SW 1271 (cell line): ENCODE results near the gene GBF1.
"Not testable (repeated sequence)": the region's sequence is repeated elsewhere in the genome, so short reads cannot be mapped to it uniquely, and the experiment has no call there.

Experiments
- DNase-seq, 2 experiments: peaks; one replicate each; lab custom pipeline; 2025; lab: John Stamatoyannopoulos, UW

GBF1 gene

DNA sequence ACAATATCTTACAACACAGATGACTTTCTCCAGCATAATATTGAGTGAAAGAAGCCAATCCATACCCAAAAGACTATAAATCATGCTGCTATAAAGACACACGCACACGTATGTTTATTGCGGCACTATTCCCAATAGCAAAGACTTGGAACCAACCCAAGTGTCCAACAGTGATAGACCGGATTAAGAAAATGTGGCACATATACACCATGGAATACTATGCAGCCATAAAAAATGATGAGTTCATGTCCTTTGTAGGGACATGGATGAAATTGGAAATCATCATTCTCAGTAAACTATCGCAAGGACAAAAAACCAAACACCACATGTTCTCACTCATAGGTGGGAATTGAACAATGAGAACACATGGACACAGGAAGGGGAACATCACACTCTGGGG is 63.0 kb downstream of the GBF1 start:
- not testable (repeated sequence) for DNase-seq

DNA sequence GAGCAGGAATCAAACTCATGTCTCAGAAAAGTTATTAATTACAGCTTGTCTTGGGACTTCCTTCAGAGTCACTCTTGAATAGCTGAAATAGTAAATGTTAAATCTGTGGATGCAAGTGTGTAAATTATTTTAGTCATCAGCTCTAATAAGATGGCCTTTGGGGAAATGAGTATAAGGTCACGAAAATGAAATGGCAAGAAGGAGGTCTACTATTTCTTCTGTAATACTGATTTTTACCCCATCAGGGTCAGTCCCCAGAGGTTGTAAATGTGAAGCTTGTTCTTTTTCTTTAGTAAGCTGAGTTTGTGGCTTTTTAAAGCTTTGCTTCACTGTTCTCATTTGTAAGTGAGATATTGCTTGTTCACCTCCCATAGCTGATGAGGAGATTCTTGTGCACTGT is 63.9 kb downstream of the GBF1 start:
- no peak for DNase-seq

DNA sequence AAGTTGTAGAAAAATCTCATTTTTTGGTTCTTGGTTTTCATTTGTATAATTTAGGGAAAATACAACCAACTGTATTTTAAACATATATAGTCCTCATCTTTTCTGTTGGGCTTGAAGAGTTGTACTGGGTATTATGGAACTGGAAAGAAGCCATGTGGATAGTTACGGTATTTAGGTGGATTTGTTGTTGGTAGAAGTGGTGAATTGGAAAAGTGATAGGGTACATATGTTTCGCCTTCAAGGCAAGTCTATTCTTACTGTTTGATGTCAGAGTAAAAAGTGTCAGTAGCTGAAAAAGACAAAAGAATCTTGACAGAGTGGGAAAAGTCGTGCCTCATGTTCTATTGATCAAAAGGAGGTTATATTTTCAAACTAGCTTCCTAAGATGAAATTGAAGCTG is 64.6 kb downstream of the GBF1 start:
- DNase-seq = no peak

DNA sequence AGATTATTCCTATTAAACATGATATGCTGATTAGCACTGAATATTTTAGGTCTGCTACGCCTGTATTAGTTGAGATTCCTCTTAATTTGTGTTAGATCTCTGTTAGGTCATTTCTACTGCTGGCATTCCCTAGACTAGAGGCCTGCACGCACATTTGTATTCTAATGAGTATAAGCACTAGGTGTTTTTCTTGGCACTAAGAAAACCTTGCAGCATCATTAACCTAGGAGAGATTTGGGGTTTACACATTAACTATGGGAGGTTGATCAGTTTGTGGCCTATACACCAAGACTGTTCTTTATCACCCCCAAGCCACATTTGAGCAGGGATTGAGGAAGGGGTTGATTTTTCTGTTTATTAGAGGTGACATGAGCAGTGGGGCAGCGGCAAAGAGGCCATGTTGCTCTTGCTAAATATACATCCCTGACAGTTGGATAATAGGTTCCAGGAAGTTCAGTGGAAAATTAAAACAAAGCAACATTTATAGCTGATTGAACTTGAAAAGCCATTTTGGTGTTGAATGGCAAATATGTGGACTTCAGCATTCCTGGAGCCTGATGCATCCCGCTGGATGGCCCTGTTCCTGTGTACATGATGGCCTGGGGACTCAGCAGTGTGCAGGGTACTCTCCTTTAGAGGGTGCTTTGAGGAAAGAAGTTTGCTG is 65.2 kb downstream of the GBF1 start:
- DNase-seq = peak in 1 of 2 experiments; percentile 12

DNA sequence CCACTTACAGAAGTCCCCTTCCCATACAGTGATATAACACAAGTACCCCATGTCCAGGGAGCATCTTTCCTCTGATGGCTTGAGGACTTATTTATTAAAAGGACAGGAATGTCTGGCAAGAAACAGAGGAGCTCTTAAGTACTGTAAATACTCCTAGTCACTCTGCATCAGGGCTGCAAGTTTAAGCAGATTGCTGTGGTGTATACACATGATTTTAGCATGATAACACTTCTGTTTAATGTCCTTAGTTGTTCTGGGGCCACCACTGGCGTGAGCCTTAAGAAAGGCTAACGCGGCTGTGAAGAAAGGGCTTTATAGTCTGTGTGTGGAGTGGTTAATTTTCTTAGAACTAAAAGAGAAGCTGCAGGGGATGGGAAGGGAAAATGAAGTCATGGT is 65.7 kb downstream of the GBF1 start:
- no peak for DNase-seq

DNA sequence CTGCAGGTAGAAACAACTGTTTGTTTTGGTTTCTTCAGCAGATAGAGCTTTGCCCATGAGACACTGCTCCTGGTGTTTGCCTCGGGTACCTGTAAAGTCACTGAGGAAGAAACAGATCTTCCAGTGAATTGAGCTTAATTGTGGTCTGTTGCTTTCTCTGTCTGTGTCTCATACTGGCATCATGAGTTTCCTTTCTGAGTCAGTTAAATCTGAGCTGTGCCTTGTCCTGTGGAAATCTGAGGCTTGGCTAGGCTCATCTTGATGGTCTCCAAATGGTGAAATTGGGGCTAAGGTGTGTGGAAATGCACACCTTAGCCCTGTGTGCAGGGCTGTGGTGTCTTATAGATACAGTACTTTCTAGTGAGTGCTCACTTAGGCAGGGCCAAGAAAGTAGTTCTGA is 67.4 kb downstream of the GBF1 start:
- no peak for DNase-seq

DNA sequence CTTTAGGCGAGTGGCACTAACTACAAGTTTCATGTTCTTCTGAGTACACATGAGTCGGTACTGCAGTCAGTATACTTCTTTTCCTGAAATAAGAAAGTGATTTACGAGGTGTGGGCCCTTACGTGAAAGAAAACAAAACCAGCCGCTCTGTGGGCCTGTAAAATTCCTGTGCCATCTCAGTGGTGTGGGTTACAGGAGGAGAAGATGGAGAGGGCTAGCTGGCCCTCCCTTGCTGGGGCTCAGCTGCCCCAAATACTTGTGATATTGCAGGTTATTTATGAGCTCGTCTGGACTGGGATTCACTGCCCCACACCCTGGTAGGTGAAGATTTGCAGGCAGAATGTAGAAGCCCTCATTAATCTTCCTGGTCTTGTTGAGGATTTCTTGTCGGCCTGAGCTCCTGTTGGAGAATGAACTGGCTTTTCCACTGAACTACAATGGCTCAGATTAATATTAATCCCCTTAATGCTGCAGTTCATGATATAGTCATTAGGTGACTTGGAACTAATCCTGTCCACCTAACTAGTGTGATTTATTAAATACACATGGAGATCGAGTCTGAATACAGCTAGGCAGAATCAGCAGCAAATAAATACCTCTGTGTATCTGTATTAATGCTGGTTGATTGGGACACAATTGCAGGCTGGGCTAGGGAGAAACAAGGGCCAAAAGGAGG is 68.0 kb downstream of the GBF1 start:
- DNase-seq = no peak

DNA sequence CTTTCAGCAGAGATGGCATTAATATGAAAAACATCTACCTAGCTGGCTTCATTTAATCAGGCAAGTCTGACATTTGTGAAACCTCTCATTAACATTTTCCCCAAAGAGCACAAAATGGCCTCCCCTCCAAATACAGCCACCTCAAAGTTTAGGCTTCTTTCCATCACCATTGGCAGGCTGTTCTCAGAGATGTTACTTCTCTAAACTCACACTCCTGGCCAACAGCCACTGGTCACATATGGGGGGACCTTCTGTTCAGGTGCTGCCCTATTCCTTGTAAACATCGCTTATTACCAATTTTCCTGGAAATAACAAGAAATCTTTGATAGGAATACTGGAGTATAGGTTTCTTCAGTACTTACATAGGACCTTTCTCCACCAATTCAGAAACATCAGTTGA is 69.5 kb downstream of the GBF1 start:
- DNase-seq = no peak

DNA sequence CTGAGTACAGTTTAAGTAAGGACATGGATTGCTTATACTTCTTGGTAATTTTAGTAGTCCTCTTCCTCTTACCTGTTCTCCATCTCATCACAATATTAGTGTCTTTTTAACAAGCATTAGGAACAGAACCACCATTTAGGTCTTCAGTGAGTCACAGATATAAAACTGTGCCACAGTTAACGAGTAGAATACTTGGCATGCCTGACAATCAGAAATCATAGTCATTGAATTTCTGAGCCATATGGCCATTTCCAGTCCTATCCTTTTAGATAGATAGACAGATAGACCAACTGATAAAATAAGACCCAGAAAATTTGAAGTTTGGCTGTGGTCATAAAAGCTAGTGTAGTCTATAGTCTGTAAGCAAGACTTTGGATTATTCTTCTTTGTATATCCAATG is 71.1 kb downstream of the GBF1 start:
- DNase-seq = no peak

DNA sequence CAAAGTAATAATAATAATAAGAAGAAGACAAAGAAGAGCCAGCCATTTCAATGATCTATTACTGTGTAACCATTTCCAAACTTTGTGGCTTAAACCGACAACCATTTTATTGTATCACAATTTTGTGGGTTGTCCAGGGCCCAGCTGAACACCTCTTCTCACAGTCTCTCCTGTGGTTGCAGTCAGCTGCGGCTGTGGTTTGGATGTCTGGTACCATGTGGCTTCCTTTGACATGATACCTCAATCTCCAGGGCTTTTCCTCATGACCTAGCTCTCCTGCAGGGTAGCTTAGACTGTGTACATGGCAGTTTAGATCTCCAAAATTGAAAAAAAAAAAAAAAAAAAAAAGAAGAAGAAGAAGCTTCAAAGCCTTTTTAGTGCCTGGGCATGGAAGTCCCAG is 77.6 kb downstream of the GBF1 start:
- no peak for DNase-seq

DNA sequence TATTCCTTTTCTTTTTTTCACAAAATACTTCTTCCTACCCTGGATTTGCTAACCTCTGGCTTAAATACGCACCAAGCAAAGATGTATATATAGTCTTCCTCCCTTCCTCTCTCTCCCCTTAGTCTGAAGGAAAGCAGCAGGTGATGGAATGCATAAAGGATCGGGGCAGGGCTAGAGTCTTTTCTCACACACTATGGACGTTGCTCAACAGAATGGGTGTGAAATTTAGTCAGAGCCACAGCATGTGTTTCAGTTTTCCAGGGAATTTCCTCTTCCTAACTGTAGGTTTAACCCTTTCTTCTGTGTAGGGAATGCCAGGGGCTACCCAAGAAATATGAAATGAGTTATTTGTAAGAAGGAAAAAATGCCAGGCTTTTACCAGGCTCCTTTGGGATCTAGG is 78.7 kb downstream of the GBF1 start:
- no peak for DNase-seq

DNA sequence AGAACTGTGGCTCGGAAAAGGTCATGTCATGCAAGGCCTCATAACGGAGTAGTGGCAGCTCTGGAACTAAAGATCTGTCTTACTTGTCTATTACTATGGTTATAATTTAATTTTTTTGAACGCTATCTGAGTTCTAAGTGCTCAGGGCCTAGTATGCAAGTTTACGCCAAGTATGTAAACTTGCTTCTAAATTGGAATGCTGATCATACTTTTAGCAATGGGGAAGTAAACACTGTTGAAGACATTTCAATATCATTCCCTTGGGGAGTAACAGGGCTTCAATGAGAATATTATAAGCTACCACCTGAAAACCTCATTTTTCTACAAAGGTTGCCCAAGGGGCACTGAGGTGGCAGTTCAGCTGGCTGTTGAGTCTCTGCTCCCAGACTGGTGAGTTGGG is 80.7 kb downstream of the GBF1 start:
- no peak for DNase-seq

DNA sequence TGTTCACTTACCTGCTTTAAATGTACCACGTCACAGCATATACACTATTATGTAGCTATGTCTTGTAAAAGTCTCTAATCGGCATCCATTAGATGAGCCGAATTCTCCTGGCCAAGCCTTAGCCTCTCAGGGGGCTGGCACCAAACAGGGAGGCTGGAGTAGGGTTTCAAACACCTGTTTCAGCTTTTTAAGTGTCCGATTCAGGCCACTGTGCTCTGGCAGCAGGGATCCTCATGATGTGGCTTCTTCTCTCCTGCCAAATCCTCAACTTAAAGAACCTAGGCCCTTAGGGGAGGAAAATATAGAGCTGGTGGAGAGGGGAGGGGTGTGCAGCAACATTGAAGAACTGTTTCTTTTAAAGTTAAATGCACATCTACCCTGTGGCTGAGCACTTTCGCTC is 81.7 kb downstream of the GBF1 start:
- no peak for DNase-seq

DNA sequence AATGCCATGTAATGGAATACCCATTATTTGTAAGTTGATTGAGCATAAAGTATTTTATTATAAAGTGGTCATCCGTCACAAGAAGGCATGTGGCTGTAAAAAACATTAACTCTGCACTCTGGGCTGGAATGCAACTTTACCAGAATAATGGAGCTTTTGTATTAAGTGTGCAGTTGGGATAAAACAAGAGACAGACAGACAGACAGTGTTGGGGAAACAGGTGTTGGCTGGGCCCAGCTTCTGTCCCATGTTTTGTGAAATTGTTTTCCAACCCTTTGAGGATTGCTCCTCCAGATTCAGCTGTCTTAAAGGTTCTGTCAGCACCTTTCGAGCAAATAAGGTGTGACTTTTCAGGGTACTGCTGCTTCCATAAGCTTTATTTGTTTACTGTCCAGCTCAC is 82.3 kb downstream of the GBF1 start:
- no peak for DNase-seq

DNA sequence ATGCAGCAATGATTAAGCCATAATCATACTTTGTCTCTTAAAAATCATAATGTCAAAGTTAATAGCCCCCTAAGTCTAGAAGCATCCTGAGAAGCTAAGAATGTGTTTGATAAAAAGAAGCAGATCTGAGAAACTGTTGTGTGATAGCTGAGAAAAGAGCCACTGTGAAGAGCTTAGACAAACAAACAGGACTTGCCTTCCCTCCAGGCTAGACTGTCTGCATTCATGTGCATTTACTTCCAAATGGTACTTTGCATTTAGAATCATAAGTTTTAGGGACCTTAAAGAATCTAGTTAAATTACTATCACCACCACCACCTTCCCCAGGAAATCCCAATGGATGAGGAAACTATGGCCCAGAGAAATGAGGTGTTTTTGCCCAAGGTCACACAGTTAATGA is 87.4 kb downstream of the GBF1 start:
- no peak for DNase-seq

DNA sequence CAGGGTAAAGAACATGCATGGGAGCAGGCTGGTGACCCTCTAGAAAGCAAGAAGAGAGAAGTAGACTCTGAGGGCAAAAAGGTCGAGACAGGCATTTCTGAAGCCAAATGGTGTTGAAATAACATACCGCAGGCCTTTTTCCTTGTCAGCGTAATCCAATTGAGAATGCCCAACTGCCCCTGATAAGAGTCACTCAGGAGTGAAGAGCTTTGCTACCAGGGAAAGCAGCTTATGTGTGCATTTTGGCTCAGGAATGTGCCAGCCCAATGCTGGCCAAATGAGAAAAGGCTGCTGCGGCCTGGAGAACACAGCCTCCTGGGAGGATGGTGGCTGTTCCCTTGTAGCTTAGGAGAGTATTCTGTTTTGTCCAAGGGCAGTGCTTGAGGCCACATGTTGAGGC is 88.8 kb downstream of the GBF1 start:
- DNase-seq = no peak

DNA sequence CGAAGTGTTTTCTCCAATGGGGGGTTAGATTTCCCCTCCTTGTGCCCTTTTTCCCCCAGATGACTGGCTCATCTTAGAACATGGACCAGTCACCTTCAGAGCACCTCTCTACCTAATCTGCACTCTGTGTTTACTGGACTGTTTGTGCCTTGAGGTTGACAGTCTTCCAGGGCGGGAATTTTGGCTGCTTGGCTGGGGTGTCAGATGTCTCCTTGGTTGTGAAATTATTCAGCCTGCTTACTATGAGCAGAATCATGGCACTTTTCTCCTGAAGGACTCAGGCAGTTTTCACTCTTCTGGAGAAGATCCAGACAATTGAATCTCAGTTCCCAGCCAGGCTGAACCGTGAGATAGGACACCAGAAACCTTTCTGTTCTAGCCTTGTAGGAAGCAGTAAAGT is 89.9 kb downstream of the GBF1 start:
- no peak for DNase-seq

DNA sequence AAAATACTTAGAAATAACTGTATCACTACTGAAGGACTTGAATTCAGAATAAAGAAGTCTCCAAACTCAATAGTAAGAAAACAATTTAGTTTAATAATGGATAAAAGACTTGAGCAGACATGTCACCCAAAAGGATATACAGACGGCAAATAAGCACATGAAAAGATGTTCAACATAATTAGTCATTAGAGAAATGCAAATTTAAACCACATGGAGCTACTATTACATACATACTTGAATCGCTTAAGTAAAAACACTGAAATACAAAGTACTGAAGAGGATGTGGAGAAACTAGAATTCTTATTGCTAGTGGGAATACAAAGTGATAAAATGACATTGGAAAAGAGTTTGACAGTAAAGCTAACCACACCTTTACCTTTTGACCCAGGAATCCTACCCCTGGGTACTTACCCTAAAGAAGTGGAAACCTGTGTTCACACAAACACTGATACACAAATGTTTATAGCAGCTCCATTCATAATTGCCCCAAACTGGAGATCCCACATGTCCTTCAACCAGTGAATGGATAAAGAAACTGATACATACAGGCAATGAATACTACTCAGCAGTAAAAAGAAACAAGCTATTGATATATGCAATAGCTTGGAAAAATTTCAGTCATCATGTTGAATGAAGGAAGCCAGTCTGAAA is 95.8 kb downstream of the GBF1 start:
- no peak for DNase-seq

DNA sequence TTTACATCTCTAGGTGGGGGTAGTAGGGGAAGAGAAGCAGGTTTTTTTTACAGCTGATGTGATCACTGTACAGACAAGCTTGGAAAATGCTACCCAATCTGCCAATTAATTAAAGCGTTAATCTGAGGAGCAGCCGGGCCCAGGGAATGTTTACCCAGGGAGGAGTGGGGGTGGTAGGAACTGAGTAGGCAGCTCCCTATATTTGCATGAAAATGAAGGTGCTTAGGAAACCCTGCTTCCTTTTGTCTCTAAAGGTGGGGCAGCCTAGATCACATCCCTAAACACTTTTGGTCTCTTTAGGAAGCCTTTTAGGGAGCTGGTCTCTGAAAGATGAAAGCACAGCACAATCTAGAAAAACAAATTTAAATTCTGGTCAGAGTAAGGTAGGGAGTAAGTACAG is 97.1 kb downstream of the GBF1 start:
- DNase-seq = no peak

DNA sequence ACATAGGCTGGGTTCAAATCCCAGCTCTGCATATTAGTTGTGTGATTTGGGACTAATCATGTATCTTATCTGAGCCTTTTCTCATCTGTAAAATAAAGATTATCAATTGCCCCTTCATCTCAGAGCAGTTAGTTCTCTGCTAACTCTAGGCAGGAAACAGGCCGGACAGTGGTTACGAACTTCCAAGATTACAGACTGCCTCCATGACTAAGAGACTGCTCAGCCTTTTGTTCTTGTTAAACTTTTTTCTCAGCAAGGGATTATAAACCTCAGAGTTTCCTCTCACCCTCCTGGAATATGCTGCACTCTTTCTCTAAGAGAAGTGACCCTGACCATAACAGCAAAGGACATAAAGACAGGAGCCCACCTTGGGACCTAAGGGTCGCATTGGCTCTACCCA is 97.6 kb downstream of the GBF1 start:
- peak in 1 of 2 experiments; percentile 23 for DNase-seq

DNA sequence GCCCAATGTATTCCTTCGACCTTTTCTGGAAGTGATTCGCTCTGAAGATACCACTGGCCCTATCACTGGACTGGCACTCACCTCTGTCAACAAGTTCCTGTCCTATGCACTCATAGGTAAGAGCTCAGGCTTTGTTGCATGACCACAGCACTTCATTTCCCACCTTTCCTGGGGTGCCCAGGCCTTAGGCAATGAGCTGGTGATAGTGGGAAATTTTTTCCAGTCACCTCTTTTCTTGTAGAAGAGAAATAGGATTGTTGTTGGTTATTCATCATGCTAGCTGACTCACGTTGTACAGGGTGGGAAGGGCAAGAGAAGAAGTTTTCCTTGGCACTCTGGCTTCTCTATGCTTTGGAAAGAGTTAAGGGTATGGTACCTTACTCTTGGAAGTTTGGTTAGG is 98.7 kb downstream of the GBF1 start:
- no peak for DNase-seq

DNA sequence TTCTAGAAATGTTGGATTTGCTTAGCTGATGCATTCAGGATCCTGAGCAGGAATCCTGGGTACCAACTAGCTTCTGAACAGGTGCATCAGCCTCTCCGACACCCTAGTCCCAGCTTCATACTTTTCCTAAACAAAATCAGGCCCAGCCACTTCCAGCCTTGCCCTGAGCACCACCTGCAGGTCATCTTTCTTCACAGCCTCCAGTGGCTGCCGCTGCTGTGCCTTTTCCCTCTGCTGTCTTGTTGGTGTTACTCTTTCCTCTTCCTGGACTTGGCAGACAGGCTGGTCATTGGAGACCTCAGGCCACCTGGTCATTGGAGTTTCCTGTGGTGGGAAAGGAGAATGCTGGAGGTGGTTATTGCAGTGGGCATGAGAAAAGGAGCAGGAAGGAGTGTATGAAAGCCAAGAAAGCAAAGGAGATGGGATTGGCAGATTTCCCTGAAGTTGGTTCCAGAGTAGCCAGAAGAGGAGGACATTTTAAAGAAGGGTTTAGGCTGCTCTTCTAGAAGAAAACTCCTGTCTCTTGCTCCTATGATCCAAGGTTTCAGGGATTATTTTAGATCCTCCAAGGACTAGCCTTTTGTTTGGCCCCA is 102.0 kb downstream of the GBF1 start:
- peak in 1 of 2 experiments; percentile 56 for DNase-seq

DNA sequence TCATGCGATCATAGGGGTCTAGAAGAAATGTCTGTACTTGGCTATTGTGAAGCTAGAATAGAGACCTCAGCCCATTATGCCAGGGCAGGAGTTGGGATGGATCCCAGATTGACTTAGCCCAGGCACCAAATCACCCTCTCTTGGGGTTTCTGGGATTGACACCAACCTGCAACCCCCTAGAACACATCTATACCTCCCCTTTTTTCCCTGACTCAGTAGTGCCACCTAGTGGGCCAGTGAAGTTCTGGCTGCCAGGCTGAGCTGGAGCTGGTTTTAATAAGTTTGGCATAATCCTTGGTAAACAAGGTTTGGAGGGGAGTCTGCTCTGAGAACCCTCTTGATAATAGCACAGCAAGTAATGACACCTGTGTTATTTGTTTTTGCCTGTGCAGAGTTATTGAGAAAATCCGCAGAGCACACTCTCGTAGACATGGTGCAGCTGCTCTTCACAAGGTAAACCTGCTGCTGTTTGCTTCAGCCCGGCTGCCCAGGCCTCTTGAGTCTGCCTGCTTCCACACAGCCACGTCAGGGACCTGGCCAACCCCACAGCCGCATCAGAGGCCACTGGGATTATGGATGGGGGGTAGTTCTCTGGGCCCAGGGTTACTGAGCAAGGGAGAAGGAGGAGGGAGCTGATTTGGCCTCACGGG is 106.9 kb downstream of the GBF1 start:
- DNase-seq = peak; percentile 28 to 40
